OCI-LY1 (cell line): Measurements from ENCODE around the gene SIDT1.
A peak's percentile ranks its signal among the peaks of the same experiment; 100 is the strongest.

ENCODE experiments used
- H2AFZ ChIP-seq: fragments of 200-600 bp; sonication (generic), shearing (Covaris generic); 2 replicates; pipeline ENCODE4 v1.6.0; 2014; ENCODE audit warnings: antibody characterized with exemption, mild to moderate bottlenecking, low read length
- H3F3A ChIP-seq: fragments of 200-600 bp; sonication (generic), shearing (Covaris generic); 2 replicates; pipeline ENCODE4 v1.6.0; 2014; ENCODE audit warnings: mild to moderate bottlenecking, antibody characterized with exemption, low read length, moderate library complexity; ENCODE audit not compliant: insufficient read depth
- H3K27ac ChIP-seq: fragments of 200-600 bp; sonication (generic); 2 replicates; pipeline ENCODE4 v1.5.1; 2014; ENCODE audit warnings: low read length, mixed run types, mild to moderate bottlenecking, low read depth; ENCODE audit not compliant: poor library complexity, severe bottlenecking
- H3K27me3 ChIP-seq: fragments of 200-600 bp; sonication (generic); 2 replicates; pipeline ENCODE4 v1.6.0; 2014; ENCODE audit warnings: antibody characterized with exemption, mild to moderate bottlenecking, low read length, moderate library complexity; ENCODE audit not compliant: insufficient read depth
- H3K36me3 ChIP-seq: fragments of 200-600 bp; sonication (generic); 2 replicates; pipeline ENCODE4 v1.6.1; 2014; ENCODE audit warnings: mild to moderate bottlenecking, antibody characterized with exemption, low read length, moderate library complexity, mixed read lengths; ENCODE audit not compliant: insufficient read depth
- H3K4me1 ChIP-seq: fragments of 200-600 bp; sonication (generic); 2 replicates; pipeline ENCODE4 v1.5.1; 2014; ENCODE audit warnings: mild to moderate bottlenecking, low read length, moderate library complexity; ENCODE audit not compliant: insufficient read depth, severe bottlenecking
- H3K4me2 ChIP-seq: fragments of 200-600 bp; sonication (generic), shearing (Covaris generic); 2 replicates; pipeline ENCODE4 v1.6.1; 2014; ENCODE audit warnings: low read length
- H3K4me3 ChIP-seq: fragments of 200-600 bp; sonication (generic); 2 replicates; pipeline ENCODE4 v1.5.1; 2014; ENCODE audit warnings: low read length, low read depth, mild to moderate bottlenecking, mixed read lengths; ENCODE audit not compliant: poor library complexity, severe bottlenecking
- H3K79me2 ChIP-seq: fragments of 200-600 bp; shearing (Covaris generic); 2 replicates; pipeline ENCODE4 v1.6.1; 2016; ENCODE audit warnings: mixed run types, low read length, mixed read lengths; ENCODE audit not compliant: insufficient read depth
- H3K9ac ChIP-seq: fragments of 200-600 bp; sonication (generic), shearing (Covaris generic); 2 replicates; pipeline ENCODE4 v1.6.1; 2014; ENCODE audit warnings: mild to moderate bottlenecking, low read length, mixed read lengths
- H3K9me2 ChIP-seq: fragments of 200-600 bp; sonication (generic), shearing (Covaris generic); 2 replicates; pipeline ENCODE4 v1.6.1; 2014; ENCODE audit warnings: low read depth, mild to moderate bottlenecking, low read length, mixed read lengths
- H3K9me3 ChIP-seq: fragments of 200-600 bp; shearing (Covaris generic); 2 replicates; pipeline ENCODE4 v1.6.1; 2014; ENCODE audit warnings: low read length, mixed read lengths
- H4K20me1 ChIP-seq: fragments of 200-600 bp; sonication (generic), shearing (Covaris generic); 2 replicates; pipeline ENCODE4 v1.6.0; 2016; ENCODE audit warnings: mild to moderate bottlenecking, low read length; ENCODE audit not compliant: insufficient read depth
- CTCF ChIP-seq: fragments of 200-600 bp; sonication (generic), shearing (Covaris generic); IDR thresholded peaks from 2 replicates; pipeline ENCODE4 v1.5.1; 2017; ENCODE audit warnings: mild to moderate bottlenecking, antibody characterized with exemption, low read length, moderate library complexity, mixed read lengths
- EZH2 ChIP-seq: fragments of 200-600 bp; sonication (generic), shearing (Covaris generic); IDR thresholded peaks from 2 replicates; pipeline ENCODE4 v1.8.0; 2017; ENCODE audit warnings: borderline replicate concordance, mixed run types, mild to moderate bottlenecking, antibody characterized with exemption, low read length, moderate library complexity, mixed read lengths

SIDT1 gene

GRCh38 chr3:113508966-113509365 lies 23.4 kb upstream of the SIDT1 start:
- no peak overlapping the region for H2AFZ ChIP-seq
- H3K4me3 ChIP-seq: no peak overlapping the region
- H3K79me2 ChIP-seq: peaks cover 9% of the 10 kb centered on the region
- H3K9ac ChIP-seq: no peak overlapping the region
- H3K9me2 ChIP-seq: no peaks in the 10 kb centered on the region
- H3K36me3 ChIP-seq: peaks cover 31% of the 10 kb centered on the region; the same call in 1 of the 2 replicates
- H3K9me3 ChIP-seq: no peaks in the 10 kb centered on the region; the same call in none of the 2 replicates
- H3F3A ChIP-seq: no peaks in the 10 kb centered on the region
- no peaks in the 10 kb centered on the region for H4K20me1 ChIP-seq
- no peak overlapping the region for H3K4me2 ChIP-seq
- H3K27me3 ChIP-seq: no peaks in the 10 kb centered on the region
- TF ChIP-seq CTCF: no peak
- no peak for TF ChIP-seq EZH2
- H3K27ac ChIP-seq: no peak overlapping the region
- peaks cover 6% of the 10 kb centered on the region for H3K4me1 ChIP-seq

- TF ChIP-seq CTCF: no peak
- TF ChIP-seq EZH2: no peak
Measured at GRCh38 chr3:113514265-113514769, 18.0 kb upstream of the SIDT1 start.

GRCh38 chr3:113516115-113516505 lies 16.2 kb upstream of the SIDT1 start:
- Histone ChIP-seq H3K9me3 (no peaks in the 10 kb centered on the region), H3K9me2 (no peaks in the 10 kb centered on the region), H3K27me3 (no peaks in the 10 kb centered on the region), H3K79me2 (peaks cover 6% of the 10 kb centered on the region), H2AFZ (no peak overlapping the region), H3K4me3 (peak overlapping the region; percentile 80), H3F3A (no peaks in the 10 kb centered on the region), H3K9ac (no peak overlapping the region; the same call in 1 of the 2 replicates), H3K4me2 (peak overlapping the region; percentile 83), H3K4me1 (peaks cover 21% of the 10 kb centered on the region), H3K36me3 (no peaks in the 10 kb centered on the region), H4K20me1 (no peaks in the 10 kb centered on the region), H3K27ac (no peak overlapping the region)
- TF ChIP-seq CTCF: no peak
- no peak for TF ChIP-seq EZH2

More at GRCh38 chr3:113514265-113514769, 18.0 kb upstream of the SIDT1 start:
- Histone ChIP-seq H3K27ac (peak overlapping the region; percentile 47), H3K4me1 (peaks cover 21% of the 10 kb centered on the region), H3K79me2 (peaks cover 6% of the 10 kb centered on the region), H3K36me3 (no peaks in the 10 kb centered on the region), H2AFZ (no peak overlapping the region), H3K9me3 (no peaks in the 10 kb centered on the region; the same call in none of the 2 replicates), H3K4me2 (peak overlapping the region; percentile 78), H3K4me3 (peak overlapping the region; percentile 80), H4K20me1 (no peaks in the 10 kb centered on the region), H3K9ac (peak overlapping the region; percentile 80), H3K27me3 (no peaks in the 10 kb centered on the region), H3K9me2 (no peaks in the 10 kb centered on the region), H3F3A (no peaks in the 10 kb centered on the region)
